Stimulated activated CD4-positive, alpha-beta T cell treated with anti-CD3 and anti-CD28 coated beads, Interleukin-2, amount 100 ng/mL, for 48 hours (primary cell): Measurements from ENCODE around the gene CYP2C18.
"Not testable (repeated sequence)": the region's sequence is repeated elsewhere in the genome, so short reads cannot be mapped to it uniquely, and the experiment has no call there.

Experiments used
- DNase-seq, 2 donors: peaks; one replicate each; pipeline ENCODE4 v3.0.0-alpha.2; 2020

The CYP2C18 gene

DNA sequence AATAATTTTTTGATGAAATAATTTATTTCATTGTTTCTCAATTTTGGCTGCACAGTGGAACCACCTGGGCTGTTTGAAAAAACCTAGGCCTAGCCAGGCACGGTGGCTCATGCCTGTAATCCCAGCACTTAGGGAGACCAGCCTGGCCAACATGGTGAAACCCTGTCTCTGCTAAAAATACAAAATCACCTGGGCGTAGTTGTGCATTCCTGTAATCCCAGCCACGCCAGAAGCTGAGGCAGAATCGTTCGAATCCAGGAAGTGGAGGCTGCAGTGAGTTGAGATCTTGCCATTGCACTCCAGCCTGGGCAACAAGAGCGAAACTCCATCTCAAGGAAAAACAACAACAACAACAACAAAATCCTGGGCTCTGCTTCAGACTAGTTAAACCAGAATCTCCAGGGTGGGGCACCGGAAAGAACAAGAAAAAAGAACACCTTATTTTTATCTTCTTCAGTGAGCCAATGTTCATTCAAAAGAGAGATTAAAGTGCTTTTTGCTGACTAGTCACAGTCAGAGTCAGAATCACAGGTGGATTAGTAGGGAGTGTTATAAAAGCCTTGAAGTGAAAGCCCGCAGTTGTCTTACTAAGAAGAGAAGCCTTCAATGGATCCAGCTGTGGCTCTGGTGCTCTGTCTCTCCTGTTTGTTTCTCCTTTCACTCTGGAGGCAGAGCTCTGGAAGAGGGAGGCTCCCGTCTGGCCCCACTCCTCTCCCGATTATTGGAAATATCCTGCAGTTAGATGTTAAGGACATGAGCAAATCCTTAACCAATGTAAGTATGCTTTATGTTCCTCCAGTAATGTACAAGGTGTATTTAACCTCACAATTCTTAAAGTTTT lies at the start of gene CYP2C18:
TSS of gene CYP2C18 (plus strand) at position 516 of the 841 bp plus-strand sequence. CDS start at position 607, 91 bp downstream.
- no peak for DNase-seq

GRCh38 chr10:94638097-94638496 lies 45.4 kb upstream of the CYP2C18 start:
- DNase-seq, result not testable (repeated sequence)

DNA sequence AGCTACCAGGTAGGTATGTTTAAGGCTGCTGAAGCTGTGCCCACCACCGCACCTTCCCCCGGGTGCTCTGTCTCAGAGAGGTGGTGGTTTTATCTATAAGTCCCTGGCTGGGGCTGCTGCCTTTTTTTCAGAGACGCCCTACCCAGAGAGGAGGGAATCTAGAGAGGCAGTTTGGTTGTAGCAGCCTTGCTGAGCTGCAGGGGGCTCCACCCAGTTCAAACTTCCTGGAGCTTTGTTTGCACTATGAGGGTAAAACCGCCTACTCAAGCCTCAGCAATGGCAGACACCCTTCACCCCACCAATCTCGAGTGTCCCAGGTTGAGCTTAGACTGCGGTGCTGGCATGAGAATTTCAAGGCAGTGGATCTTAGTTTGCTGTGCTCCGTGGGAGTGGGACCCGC lies 43.6 kb upstream of the CYP2C18 start:
- no peak for DNase-seq

GRCh38 chr10:94640562-94640961 lies 43.0 kb upstream of the CYP2C18 start:
- DNase-seq, result no peak

DNA sequence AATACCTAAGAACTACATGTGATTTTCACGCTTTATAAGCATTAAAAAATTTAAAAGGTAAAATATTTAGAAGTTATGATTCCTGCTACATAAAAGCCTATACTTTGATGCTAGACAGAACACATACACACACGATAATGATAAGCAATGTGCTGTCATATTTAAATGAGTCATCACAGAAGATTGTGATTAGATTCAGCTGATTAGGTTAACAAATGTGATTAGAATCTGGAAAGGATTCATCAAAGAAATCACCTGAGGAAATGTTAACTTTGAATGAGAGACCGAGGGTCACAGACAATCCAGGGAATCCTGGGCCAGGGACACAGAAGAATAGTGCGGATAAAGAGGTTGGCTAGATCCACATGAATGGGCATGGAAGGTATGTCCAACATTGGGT lies 42.0 kb upstream of the CYP2C18 start:
- no peak for DNase-seq

DNA sequence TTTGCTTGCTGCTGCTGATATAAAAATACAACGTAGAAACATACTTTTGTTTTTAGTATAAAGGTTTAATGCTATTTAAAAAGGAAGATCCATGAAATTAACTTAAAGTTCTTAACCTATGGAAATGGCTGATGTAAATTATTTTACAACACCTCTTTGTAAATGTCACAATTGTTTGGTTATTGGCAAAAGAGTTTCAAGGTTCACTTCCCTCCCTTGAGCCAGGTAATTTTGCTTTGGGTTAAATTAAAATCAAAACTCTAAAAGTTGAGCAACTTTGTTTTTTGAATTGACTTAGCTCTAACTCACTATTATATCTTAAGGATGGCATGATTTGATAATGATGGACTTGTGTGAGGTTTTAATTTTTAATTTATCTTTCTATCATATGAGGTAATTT lies 39.2 kb upstream of the CYP2C18 start:
- no peak for DNase-seq

DNA sequence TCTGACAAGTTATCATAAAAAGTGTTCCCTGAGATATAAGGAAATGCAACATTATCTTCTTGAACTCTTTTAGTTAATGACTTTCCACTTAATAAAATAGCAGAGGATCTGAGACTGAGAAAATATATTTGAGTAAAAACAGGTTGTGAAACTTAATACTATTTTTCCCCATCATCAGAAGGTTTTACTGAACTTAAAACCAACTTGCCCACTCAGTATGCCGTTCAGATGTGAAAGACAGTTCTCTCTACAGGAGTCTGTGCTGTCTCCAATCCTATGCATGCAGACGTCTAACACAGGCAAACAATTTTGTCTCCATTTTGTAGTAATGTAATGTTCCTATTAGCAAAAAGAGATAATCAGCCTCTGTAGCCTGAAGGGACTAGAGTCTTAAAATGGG lies 38.2 kb upstream of the CYP2C18 start:
- DNase-seq, result no peak

GRCh38 chr10:94655201-94655600 lies 28.3 kb upstream of the CYP2C18 start:
- DNase-seq, result not testable (repeated sequence)

- DNase-seq, result not testable (repeated sequence)
These were observed 20.5 kb upstream of the CYP2C18 start for GRCh38 chr10:94663061-94663460.

DNA sequence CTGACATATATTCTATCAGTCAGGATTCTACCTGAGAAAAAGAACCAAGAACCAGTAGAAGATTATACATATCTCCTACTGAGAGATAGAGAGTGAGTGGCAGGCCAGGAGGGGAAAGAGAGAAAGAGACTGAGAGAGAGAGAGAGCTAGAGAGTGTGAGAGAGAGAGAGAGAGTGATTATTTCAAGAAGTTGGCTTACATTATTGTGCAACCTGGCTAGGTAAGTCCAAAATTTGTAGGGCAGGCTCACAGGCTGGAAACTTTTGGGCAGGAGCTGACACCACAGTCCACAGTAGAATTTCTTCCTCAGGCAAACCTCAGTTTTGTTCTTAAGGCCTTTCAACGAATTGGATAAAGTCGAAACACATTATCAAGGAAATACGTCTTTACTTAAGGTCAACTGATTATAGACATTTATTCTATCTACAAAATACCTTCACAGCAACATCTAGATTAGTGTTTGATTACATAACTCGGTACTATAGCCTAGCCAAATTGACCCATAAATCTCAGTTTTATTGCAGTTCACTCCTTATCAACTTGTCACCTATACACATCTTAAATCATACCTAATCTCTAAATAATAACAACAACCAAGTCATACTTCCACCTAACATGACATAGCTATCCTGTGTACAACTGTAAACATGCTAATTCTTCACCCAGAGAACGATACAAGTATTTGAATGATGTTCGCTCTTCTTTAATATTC lies 17.0 kb upstream of the CYP2C18 start:
- DNase-seq, result no peak

- no peak for DNase-seq
These were observed 9.8 kb upstream of the CYP2C18 start for GRCh38 chr10:94673614-94674321.

DNA sequence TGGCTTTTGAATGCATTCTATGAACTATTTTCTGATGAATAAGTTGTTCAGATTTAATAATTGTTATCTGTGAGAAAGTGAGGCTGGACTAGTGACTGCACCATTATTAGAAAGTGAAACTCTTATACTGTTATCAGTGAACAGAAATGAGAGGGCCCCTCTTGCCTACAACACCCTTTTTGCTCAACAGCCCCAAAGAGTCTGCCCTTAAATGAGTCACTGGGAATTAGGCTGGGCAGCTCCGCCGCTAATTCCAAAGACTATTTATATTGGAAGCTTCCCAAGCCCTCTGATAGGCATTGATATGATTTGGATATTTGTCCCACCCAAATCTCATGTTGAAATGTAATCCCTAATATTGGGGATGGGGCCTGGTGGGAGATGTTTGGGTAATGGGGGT lies 7.0 kb upstream of the CYP2C18 start:
- no peak for DNase-seq

GRCh38 chr10:94677691-94678090 lies 5.8 kb upstream of the CYP2C18 start:
- DNase-seq, result no peak

DNA sequence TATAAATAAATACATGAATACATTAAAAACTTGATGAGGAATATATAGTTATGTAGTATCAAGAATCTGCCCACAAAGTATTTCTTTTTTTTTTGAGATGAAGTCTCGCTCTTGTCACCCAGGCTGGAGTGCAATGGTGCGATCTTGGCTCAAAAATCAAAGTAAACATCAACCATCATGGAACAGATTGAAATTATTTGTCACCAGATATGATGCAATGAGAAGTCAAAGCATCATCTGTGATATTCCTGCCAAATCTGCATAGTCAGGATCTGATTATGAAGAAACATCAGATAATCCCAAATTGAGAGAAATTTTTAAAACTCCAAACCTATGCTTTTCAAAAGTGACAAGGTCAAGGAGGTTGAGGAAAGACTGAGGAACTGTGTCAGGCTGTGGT lies 5.1 kb upstream of the CYP2C18 start:
- DNase-seq, result no peak

DNA sequence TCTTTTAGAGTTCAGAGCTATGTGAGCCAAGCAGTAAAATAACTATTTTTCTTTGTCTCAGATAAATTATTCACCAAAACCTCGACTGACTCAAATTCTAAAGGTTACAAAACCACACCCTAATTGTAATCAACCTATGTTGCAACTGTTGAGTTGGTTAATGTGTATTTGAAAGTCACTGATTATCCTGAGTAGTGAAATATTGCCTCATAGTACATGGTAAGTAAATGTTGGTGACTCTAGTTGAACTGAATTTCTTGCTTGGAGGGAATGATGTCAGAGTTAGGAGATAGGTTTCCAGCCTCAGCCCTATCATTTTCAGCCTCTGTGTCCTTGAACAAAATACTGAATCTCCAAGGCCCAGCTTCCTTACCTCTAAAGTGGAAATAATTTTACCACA lies 3.0 kb upstream of the CYP2C18 start:
- DNase-seq, result no peak

GRCh38 chr10:94682636-94683035 lies 893 bp upstream of the CYP2C18 start:
- DNase-seq, result not testable (repeated sequence)

- no peak for DNase-seq
These were observed 4.2 kb downstream of the CYP2C18 start for GRCh38 chr10:94687625-94688248.

DNA sequence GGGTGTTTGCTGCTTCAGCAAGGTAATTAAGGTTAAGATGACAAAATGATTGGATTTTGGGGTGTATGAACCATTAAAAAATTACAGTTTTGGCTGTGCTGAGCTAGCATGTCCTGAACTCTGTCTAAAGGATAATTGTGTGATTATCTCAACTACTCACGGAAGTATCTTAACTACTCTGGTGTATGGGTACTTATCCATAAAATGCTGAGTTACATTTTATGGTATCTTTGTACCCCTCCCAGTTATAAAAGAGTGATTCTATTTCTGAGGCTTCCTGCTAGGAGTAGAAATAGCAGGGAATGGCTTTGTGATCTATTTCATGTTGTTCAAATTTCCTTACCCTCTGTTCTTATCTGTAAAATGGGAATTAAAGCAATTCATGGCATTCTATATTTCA lies 22.6 kb downstream of the CYP2C18 start:
- DNase-seq, result no peak

- DNase-seq, result no peak
These were observed 27.0 kb downstream of the CYP2C18 start for GRCh38 chr10:94710578-94710977.

DNA sequence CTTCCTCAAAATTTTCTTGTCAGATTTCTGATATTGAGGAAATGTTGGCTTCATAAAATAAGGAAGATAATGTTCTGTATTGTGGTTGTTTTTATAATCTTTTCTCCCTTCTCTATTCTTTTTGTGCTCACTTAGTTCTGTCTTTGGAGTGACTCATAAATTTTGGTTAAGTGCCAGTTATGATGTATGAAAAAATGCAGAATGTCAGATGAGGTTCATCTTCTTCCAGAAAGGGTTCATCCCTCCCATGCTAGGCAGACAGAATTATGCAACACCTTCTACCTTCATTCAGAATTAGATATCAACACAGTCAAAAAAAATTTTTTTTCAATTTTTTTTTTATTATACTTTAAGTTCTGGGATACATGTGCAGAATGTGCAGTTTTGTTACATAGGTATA lies 42.3 kb downstream of the CYP2C18 start:
- no peak for DNase-seq

GRCh38 chr10:94735197-94735596 lies 51.7 kb downstream of the CYP2C18 start:
- DNase-seq, result no peak

- DNase-seq, result no peak
These were observed 55.1 kb downstream of the CYP2C18 start for GRCh38 chr10:94738588-94738987.

DNA sequence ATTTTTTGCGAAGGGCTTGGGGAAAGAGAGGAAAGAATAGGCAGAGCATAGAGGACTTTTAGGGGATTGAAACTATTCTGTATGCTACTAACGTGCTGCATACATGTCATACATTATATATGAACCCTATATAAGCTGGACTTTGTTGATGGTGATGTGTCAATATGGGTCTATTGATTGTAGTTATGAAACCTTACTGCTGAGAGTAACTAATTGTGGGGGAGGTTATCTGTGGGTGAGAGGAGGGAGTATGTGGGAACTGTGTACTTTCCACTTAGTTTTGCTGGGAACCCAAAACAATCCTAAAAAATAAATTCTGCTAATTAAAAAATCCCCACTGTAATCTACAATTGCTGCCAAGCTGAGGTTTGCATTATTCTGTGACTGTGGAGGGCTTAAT lies 63.6 kb downstream of the CYP2C18 start:
- DNase-seq, result no peak
